Measurements from ENCODE around the gene VENTX.
"Not testable (repeated sequence)": the region's sequence is repeated elsewhere in the genome, so short reads cannot be mapped to it uniquely, and the experiment has no call there.

The VENTX gene

DNA sequence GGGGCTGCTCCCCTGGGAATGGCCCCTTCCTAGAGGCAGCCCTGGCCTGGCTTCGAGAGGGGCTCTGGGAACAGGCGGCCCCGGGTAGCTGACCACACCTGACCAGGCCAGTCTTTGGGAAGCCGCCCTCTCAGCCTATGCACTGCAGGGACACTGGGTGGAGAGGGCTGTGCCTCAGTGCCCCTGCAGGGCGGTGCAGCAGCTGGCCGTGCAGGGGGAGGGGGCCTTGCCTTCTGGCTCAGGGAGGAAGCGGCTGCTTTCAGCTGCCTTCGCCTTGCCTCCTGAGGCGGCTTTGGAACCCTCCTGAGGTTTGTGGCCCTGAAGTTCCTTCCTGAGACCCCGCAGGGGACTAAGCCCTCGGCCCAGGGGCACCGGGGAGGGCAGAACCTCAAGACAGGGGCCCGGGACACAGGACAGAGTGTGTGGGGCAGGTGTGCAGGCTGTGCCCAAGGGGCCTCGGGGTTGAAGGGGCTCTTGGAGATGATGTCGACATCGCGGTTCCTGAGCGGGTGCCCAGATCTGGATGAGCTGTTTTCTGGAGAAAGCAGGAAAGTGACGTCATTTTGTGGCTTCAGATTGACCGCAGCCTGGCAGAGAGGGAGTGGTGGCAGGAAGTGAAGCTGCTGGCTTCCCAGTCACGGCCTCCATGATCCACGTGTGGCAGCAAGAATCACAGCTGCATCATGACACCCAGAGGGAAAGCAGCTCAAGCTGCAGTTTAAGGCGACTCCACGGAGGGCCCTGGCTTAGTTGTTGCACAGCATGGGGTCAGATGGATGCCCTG lies 21.4 kb downstream of the VENTX start:
- DNase-seq, result peak; percentile 77

DNA sequence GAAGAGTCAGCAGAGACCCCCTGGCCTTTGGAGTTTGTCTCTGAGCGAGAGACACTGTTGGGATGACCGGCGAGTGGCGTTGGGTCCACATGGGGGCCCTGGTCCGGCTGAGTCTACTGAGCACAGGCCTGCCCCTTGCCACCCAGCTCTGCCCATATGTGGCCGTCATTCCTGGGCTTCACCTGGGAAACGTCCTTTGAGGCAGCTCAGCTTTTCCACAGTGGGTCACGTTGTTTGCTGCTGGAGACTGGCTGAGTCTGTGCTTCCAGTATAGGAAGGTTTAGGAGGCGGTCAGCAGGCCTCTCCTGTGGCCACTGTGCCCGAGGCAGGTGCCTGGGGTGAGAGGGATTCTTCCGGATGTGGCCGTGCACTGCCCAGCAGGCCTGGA lies 21.9 kb downstream of the VENTX start:
- DNase-seq, result no peak

DNA sequence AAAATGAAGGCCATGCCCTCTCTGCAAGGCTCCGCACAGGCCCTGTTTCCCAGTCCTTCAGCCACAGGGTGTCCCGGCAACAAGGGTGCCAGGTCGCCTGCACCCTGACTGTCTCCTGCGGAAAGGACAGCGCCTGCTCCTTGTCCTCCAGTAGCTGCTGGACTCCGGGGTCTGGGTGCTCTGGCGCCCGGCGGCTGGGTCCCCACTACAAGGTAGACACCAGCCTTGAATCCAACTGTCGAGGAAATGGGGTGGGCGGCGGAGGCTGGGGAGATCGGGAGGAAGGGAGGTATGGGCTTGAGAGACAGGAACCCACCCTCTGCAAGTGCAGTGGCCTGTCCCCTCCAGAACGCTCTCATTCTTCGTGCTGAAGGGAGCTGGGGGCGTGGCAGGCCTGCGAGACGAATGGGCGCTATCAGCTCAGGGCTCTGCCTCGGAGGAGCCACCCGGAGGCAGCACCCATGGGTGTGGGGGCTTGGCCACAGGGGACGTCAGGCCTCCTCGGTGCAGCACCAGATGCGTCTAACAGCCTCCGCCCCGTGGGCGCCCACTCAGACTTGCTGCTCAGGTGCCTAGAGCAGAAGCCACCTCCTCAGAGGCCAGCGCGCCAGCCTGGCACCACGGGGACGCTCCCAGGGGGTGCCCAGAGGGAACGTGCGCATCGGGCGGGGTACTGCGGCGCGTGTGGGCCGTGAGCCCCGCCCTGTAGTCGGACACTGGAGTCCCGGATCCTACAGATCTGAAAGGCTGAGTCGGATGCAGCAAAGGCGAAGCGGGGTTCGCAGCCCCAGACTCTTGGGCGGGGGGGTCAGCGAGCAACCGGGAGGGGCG lies 23.5 kb downstream of the VENTX start:
- peak; percentile 69 for DNase-seq

DNA sequence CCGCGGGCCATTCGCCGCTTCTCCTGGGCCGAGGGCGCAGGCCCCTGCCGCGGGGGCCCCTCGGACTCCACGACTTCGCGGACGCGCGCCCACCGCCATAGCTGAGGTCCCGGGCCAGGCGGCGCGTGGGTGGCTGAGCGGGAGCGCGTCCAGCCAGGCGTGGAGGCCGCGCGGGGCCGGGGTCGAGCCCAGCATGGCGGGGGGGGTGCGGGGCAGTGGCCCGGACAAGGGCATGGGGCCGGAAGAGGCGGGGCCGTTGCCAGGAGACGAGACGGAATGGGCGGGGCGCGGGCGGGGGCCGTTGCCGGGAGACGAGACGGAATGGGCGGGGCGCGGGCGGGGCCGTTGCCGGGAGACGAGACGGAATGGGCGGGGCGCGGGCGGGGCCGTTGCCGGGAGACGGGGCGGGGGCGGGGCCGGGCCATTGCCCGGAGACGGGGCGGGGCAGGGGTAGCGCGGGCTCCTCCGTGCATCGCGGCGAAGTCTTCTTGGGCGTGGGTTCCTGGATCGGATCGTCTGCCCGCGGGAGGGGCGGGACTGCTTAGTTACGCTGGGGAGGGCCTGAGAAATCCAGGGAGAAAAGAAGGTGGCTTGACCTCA lies 24.2 kb downstream of the VENTX start:
- peak; percentile 80 for DNase-seq

DNA sequence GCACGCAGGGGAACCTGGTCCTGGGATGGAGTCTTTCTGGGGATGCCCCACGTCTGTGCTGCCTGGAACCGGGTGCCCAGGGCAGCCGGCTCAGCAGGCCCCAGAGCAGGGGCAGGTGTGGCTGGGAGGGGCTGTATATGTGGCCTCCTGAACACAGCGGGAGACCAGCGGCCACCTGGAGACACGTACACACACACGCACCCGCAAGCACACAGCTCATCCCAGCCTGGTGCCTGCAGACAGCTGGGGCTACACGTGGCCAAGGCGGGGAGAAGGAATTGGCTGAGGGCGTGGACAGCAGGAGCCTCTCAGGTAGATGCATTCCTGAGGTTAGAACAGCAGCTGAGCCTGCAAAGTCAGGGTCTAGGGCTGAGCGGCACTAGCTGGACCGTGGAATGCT lies 25.0 kb downstream of the VENTX start:
- no peak for DNase-seq

DNA sequence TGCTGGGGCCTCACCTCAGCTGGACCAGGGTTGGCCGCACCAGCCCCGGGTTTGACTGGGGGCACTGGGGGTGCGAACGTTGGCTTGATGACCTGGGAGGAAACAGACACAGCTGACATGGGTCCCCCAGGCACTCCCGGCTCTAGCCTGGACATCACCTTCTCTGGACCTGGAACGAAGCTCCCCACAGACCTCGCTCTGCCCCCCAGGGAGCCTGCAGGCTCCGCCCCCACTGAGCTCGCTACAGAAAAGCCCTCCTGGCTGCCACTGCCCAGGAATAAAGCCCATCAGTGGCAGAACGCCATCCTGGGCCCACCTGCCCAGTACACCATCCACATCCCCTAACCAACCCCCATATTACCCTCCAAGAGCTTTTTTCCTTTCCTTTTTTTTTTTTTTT lies 26.0 kb downstream of the VENTX start:
- no peak for DNase-seq

DNA sequence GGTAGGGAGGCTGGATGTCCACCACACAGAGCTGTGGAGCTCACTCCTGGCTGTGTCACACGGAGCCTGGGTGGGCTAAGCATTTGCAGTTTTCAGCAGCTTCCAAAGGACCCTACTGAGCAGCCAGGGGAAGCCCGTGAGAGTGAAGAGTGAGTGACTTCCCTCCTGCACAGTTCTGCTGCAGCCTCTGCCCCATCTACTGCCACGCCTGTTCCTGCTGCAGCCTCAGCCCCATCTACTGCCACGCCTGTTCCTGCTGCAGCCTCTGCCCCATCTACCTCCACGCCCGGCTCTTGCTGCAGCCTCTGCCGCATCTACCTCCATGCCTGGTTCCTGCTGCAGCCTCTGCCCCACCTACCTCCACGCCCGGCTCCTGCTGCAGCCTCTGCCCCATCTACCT lies 26.8 kb downstream of the VENTX start:
- DNase-seq, result no peak

DNA sequence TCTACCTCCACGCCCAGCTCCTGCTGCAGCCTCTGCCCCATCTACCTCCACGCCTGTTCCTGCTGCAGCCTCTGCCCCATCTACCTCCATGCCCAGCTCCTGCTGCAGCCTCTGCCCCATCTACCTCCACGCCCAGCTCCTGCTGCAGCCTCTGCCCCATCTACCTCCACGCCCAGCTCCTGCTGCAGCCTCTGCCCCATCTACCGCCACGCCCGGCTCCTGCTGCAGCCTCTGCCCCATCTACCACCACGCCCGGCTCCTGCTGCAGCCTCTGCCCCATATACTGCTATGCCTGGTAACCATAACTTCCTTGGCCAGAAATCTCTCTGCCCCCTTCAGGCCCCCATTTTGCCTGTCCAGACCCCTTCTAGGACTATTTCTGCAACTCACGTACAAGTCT lies 27.4 kb downstream of the VENTX start:
- DNase-seq, result not testable (repeated sequence)

DNA sequence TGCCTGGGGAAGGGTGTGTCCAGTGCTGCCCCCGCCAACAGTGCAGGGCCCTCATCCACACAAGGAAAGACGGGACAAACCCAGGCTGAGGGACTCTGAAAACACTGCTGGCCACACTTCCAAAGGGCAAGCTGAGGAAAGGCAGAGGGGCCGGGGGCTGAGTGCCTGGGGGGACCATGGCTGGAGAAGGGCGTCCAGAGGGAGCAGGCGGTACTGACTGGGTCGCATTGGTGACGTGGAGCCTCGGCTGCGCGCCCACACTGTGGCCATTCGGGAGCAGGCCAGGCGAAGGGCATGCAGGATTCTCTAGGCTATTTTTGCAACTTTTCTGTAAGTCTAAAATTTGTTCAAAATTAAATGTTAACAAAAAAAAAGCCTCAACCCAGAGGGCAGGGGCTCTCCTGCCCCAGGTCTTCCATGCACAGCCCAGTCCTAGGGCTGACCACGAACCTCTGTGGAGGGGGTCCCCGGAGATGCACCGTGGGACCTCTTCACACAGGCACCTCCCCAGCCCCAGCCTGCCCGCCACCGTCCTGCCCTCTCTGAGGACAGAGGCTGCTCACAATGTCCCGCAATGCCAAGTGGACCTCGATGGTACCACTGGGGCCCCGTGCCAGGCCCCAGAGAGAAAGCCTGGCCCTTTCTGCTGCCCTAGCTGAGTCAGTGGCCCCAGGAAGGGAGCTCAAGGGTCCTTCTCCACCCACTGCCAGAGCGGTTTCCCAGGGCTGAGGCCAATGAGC lies 28.6 kb downstream of the VENTX start:
- no peak for DNase-seq

DNA sequence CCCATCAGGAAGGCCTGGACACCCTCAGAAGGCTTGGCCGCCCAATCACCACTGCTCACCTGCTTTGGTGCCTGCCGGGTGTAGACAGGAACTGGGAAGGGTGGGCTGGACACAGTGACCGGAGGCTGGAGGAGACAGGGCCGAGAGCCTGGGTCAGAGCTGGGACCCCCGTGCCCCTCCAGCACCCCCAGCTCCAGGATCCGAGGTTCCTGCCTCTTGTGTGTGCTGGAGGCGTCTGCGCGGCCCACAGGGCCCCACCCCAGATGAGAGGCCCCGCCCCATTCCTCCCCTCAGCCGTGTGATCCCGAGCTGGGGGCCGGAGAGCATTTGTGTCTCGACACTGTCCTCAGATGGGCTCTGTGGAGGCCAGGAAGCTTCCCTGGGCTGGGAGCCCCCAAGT lies 29.6 kb downstream of the VENTX start:
- no peak for DNase-seq

DNA sequence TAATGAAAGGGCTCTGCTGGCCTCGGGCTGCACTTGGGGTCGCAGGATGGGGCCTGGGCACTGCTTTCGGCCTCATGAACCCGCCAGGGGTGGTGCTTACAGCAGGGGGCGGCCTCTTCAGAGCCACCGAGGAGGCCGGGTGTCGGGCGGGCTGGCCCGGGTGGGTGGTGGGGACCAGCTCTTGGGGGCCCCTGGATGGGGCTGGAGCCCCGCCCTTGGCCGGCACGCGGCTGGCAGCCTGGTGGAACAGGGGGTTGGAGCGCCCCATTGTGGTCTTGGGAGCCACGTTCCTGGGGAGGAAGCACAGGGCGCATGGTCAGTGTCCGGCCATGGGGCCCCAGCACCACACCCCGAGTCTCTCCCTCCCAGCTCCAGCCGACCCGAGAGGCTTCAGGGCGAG lies 30.2 kb downstream of the VENTX start:
- DNase-seq, result no peak

DNA sequence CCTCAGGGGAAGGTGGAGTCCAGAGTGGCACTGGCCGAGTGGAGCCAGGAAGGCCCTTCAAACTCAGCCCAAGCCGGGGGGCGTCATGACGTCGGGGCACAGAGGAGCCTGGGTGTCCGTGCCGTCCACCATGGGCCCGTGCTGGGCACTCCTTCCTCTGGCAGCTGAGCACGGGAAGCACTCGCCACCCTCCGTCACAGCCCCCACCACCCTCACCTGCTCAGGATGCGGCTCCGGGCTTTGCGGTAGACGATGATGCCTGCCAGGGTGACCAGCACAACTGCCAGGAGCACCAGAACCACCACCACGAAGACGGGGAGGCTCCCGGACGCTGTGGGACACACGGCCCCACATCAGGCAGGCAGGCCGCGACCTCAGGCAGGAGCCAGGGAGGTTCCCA lies 30.9 kb downstream of the VENTX start:
- DNase-seq, result no peak

DNA sequence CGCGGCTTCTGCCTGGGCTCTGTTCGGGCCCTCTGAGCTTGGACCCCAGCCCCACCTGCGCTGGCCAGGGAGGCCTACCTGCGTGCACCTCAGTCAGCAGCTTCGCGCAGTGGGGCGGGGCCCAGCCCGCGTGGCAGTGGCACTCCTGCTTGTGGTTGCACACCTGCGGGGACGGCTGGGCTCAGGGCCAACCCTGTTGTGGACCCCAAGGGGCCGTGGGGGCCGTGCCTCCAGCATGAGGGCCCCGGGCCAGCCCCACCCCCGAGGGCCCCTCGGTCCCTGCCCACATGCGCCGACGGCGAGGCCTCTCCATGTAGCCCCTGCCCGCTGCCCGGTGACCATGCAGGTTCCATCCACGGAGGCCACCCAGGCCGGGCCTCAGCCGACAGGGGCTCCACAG lies 31.7 kb downstream of the VENTX start:
- DNase-seq, result no peak

DNA sequence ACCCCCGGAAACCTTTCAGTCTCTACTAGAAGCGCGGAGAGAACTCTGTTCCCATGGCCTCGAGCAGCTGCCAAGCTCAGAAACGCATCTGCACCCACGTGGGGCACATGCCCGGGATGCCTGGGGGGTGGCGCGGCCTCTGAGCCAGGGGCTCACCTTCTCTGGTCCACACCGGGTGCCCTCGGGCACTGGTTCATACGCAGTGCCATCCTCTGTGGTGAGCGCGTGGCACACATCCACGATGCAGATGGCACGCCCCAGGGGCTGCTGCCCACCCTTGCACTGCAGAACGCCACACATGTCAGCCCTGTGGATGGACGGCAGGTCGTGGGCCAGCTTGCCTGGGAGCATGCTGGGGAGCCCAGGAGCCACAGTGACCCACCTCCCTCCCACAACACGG lies 32.5 kb downstream of the VENTX start:
- no peak for DNase-seq

DNA sequence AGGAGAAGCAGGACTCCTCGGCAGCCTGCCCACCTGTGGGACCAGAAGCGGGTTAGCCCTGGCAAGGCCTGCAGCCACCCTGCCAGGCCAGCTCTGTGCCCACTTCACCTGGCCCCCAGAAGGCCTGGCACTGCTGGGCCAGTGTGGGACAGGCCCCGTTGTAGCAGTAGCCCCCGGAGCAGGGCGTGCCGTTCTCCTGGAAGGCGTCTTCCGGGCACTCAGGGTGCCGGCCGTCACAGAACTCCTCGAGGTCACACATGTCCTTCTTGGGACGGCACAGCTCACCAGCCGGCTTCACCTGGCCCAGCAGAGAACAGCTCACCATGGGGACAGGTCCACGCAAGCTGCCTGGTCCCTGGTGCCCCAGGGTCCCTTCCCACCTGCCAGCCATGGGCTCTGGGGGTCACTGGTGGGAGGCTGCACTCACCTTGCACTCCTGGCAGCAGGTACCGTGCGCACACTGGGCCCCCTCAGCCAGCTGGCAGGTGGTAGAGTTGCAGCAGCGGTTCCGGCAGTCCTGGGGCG lies 33.2 kb downstream of the VENTX start:
- DNase-seq, result no peak

DNA sequence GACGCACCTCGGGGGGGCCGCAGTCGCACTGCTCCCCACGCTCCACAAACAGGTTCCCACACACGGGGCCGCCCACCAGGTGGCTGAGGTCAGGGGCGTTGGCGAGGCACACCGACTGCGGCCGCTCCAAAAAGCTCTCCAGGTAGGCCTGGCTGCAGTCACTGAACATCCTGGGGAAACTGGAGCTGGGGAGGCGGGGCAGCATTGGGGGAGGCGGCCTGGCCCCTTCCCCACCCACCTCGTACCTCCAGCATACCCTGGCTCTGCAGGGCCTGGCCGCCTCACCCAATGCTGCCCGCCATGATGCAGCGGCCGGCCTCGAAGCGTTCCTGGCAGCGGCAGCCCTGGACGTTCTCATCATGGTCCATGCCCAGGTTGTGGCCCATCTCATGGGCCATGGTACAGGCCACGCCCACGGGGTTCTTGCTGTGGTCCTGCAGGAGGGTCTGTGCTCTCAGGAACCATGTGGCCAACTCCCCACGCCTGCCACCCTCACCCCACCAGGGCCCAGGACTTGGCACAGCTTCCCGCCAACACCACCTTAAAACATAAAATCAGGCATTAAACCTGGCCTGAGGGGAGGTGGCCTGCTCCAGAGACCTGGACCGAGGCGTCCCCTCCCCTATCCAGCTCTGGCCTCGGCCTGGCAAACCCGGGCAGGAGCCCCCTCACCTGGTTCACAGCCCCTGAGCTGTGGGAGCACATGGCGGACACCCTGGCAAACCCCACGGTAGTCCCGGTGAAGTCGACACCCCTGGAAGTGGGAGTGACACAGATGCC lies 34.1 kb downstream of the VENTX start:
- no peak for DNase-seq

DNA sequence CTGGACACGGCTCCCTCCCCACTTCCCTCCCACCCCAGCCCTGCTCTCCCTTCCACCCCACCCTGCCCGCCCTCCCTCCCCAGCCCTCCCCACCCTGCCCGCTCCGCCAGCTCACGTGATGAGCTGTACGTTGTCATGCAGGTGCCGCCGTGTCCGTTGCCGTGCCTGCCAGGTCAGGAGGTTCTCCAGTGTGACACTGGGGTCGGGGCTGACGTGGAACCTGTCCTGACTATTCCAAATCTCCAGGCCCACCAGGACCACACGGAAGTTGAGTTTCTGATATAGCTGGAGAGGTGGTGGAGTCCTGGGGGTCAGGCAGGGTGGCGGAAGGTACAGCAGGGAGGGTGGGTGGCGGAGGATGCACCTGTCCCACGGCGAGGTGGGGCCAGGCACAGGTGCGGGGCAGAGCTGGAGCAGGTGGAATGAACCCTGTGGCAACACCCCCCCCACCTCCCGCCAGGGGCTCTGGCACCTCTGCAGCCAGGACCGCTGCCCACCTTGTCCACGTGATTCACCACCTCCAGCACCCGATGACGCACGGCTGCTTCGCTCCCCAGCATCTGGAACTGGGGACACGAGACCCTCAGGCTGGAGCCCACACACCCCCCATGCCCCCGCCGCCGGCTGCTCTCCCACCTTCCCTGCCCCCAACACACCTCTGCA lies 34.8 kb downstream of the VENTX start:
- DNase-seq, result no peak

DNA sequence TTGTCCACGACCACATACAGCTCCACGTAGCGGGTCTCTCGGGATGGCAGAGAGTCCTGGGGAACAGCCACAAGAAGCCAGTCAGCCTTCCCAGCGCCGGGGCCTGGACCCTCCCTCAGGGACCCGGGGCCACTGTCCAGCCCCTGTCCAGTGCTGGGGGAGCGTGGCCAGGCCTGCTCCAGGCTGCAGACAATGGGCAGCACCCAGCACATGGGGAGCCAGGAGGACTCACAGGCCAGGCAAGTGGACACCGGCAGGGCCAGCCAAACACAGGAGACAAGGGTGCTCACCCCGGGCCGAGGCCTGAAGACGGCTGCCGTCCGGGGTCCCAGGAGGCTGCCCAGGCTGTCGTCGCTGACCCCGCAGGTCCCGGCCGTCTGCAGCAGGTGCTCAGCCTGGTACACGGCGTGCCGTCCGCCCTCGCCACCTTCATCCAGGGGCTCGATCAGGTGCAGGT lies 35.3 kb downstream of the VENTX start:
- DNase-seq, result no peak

DNA sequence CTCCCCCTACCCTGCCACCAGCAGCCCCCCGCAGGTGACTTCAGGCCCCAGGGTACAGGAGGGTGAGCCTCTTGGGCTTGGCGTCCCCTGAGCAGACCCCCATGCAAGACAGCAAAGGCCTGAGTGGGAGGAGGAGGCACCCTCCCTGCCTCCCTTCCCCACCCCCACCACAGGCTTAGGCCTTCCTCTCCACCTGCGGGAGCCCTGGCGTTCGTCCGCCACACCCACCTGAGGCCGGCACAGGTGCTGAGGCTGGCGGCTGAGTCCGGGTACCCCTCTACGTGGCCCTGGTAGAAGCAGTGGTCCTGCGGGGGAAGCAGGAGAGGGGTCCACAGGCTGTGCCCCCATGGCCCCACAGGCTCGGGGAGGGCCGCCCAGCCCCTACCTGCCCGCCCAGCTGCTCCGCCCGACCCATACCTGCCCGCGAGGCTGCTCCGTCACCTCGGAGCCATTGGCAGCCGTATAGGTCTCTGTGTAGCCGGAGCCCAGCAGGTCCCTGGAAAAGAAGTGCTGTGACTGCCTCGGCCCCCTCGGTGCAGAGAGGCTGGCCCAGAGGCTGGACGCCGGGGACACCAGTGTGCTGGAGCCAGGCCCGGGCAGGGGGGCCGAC lies 36.0 kb downstream of the VENTX start:
- no peak for DNase-seq

DNA sequence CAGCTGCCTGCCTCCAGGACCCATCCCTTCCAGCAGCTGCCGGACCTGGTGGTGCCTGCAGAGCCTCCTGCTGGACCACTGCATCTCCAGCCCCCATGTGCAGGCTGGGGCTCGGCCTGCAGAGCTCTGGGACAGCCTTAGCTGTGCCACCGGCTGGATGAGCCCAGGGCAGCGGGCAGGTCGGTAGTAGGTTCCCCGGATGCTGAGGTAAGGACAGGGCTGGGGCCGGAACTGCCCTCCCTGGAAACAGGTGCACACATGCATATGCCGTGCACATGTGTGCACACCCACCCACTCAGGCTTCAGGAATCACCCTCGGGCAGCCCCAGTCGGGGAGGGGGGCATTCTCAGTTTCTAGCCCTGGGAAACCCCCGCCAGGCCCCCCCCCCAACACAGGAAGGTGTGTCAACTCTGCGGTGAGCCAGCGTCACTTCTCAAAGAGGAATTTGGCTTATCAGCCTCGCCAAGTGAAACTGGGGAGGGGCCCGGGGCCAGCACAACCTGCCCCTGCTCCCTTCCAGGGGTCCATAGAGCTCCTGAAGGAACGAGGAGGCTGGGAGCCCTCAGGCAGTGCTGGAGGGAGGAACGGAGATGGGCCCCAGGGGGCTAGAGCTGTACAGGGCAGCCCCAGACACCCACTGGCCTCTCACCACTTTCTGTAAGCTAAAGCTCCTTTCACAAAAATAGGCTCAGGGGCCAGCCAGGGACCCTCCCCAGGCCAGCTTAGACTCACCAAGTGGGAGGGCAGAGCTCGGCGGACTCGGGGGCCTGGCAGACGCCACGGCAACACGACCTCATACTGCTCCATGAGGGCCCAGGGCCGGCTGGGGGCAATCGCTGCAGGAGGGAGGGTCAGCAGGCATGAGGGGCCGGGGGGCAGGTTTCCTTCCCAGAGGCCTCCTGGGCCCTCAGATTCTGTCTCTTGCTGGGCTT lies 37.4 kb downstream of the VENTX start:
- peak; percentile 83 for DNase-seq
